Kidney glomerular epithelial cell (primary cell): ENCODE results near the gene TTC22.

Experiments
- DNase-seq: peaks from one replicate; lab custom pipeline; 2025; lab: John Stamatoyannopoulos, UW

Gene TTC22

GRCh38 chr1:54808443-54809207 lies 7.5 kb upstream of the TTC22 start:
- no peak for DNase-seq

GRCh38 chr1:54807756-54808155 lies 6.6 kb upstream of the TTC22 start:
- DNase-seq: no peak

GRCh38 chr1:54806931-54807611 lies 5.9 kb upstream of the TTC22 start:
- DNase-seq: no peak

DNA sequence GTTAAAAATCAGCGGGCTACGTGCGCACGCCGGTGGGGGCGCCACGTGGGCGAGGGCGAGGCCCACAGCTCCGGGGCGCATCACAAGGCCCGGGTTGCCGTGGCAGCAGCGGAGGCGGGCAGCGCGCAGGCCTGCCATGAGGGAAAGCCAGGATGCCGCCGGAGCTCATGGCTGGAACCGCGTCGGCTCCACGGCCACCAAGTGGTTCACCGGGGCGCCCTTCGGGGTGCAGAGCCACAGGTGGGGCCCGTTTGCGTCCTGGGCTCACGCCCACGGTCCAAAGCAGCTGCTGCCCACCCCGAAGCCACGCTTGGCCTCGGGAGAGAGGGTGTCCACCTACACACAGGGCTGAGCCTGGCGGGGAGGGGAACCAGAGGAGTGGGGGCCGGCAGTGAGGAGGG lies 4.9 kb upstream of the TTC22 start:
- DNase-seq: no peak

GRCh38 chr1:54805466-54805865 lies 4.3 kb upstream of the TTC22 start:
- no peak for DNase-seq

DNA sequence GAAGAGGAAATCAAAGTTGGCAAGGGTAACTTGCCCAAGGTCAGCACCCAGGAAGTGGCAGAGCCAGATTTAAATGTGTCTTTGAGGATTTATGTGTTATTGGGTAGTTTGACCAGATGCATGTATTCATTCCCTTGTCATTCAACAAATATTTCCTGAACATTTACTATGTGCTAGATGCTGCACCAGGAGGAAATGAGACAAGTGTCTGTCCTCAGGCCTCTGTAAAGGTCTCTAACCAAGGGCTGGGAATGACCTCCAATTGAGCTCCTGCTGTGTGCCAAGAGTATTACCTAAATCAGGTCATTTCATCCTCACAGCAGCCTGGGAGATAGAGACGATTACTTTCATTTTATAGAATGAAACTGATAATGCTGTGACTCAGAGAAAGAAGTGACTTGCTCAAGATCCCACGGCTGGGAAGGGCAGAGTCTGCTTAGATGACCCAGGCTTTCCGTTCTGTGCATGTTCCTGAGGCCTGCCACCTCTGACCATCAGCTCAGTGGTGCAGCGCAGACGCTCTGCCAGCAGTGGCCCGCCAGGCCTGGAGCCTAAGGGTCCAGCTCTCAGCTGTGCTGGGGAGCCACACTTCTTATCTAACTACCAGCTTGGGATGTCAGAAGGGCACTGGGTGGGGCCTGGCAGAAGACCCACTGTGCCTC lies 3.5 kb upstream of the TTC22 start:
- DNase-seq: no peak

GRCh38 chr1:54803761-54804470 lies 2.8 kb upstream of the TTC22 start:
- no peak for DNase-seq

DNA sequence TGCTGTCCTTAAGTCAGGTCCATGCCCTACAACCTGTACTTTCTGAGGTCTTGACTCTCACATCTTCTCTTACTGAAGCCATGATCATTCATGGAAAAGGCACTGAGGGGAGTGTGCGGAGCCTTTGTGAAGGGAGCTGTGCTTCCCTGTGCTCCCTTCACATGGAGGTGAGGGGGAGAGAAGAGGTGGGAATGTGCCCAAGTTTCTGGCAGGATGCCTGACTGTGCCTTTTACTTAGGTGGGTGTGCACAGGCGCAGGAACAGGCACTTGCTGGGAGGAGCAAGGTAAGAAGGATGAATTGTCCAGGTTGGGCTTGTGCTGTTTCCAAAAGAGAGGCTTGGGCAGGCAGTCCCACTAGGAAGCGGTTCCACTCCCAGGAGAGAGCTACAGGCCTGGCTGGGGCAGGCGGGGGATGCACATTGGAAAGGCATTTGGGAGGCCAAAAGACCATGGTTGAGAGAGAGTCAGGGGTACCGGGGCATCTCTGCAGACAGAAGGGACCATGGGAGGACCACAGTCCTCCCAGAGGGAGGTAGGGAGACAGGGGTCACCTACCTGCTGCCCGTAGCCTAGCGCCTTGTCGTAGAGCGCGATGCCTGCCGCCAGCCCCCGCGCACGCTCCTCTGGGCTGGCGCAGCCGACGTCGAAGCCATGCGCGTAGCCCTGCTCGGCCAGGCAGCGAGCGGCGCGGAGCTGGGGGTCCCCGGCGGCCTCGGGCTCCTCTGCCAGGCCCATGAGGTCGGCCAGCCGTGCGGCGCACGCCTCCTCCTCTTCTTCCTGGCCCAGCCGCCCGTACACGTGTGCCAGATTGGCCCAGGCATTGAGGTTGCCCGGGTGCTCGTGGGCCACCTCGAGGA lies 853 bp downstream of the TTC22 start:
- DNase-seq: no peak

DNA sequence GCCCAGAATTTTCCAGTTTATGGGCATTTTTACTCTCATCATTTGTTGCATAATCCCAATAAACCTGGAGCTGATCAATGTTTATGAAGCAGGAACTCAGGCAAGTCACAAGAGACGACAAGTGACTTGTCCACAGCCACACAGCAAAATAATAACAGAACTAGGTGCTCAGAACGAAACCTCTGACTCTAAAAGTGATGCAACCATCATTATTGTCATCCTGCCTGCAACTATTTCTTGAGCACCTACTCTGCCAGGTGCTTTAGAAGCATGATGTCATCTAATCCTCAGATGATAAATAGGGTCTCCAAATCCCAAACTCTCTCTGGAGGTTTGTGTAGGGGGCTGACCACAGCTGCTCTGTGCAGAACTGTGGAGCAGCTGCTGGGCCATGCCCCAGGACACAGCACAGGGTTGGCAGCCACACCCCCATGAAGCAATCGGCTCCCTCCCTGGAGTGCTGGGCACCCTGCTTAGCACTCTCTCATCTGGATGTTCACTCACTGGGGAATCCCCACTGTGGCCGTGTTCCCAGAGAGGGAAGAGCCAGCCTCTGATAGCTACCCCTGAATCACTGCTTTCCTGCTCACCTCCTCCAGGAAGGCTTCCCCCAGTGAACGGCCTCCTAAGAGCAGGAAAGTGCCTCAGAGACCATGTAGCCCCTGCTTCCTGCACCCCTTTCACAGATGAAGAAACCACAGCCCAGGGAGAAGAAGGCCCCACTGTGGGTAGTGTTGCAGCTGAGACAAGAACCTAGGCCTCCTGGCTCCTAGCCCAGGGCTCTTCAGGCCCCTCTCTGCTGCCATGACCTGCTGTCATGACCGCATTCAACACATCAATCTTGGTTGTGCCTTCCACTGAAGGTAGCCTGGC lies 2.1 kb downstream of the TTC22 start:
- DNase-seq: no peak

DNA sequence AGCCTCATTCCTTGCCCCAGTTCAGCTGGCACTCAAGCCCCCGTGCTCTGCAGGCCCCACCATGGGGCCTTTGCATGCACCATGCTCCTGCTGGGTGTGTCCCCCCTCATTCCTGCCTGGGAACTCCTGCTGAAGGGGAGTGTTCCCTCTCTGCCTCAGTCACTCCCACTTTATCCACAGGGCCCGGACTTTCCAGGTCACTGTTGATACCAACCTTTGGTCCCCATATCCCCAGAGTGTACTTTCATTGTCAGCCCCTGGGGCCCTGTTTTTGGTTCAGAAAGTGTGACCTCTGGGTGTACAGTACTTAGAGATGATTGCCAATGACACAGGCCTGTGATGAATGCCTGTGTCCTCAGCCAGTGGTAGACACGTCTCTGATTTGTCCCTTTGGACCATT lies 2.9 kb downstream of the TTC22 start:
- no peak for DNase-seq

DNA sequence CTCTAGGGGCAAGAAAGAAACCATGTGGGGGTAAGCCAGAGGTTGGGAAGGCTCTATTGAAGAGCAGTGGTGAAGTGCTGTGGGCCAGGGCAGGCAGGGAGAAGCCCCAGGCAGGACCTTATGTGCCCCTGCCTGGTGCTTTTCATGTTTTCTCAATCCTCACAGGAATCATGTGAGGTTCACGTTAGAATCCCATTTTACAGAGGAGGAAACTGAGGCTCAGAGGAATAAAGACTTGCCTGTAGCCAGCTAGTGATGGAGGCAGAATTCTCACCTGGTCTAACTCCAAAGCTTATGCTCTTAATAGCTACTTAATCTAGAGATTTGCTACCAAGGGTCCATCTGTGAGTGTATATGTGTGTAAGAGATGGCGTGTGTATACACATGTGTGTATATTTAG lies 4.2 kb downstream of the TTC22 start:
- no peak for DNase-seq

DNA sequence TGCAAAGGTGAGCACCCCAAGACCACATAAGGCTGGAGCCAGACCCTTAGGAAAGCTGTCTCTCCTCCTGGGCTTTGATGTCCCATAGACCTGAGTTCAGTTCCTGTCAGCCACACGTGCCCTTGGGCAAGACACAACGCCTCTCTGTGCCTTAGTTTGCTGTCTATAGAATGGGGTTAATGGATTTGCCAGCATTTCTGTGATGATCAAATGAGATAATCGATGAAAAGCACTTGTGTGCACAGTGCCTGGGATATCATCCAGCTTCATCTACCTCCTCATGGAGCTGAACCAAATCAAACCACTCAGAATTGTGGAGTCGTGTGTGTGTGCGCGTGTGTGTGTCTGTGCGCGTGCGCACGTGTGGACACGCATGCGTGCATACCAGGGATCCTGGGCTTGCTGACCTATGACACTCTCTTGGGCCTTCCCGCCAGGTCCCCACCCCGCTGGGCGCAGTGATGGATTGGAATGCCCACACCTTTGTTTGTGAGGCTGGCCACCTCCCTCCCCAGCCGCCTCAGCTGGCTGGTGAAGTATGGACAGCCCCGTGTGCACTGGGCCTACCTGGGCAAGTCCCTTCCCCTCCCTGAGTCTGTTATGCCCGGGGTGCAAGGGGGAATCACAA lies 5.2 kb downstream of the TTC22 start:
- DNase-seq: no peak

DNA sequence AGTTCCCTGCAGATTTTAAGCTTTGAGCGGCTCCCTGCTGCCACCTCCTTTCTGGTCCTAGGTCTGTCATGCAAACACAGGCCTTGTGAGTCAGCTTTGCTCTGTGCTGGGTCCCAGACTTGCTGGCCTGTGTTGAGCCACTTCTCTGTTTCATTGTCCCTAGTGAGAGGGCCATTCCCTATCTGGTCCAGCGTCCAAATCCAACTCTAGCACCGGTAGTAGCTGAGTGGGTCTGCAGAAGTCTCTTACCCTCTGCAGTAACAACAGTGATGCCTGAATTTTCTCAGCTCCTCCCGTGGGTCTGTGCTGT lies 5.8 kb downstream of the TTC22 start:
- DNase-seq: no peak

DNA sequence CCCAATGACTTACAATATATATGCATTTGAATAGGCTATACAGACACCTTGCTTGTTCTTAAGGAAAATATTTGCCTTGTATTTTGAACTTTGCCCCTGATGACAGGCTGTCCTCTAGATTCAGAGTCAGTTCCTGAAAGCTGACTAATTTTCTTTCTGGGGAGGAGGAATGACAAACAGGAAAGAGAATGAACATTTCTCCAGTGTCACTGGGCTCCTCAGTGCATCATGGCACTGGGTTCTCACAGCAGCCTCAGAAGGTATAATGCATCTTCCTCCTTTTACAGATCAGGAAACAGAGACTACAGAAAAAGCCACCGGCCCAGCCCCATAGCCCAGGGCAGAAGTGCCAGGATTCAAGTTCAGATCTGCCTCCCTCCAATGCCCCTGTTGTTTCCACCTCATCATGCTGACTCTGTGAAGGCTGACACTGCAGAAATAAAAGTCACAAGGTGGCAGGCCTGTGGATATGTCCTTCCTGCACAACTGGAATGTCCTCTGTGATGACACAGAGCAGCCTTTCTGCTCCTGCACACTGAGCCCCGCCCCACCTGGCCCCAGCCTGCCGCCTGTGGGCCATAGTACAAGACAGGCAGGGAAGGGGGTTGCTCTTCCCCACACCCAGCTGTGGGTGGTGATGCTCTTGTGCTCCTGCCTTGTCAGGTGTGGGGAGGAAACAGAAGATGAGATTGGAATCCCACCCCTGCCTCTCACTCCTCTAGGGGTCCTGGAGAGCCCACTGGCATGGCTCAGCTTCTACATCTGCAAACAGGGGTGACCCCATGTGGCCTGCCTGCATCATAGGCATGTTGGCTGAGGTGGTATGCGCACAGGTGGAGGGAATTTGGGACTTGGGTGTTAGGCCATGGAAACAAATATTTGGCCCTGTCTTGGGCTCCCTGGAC lies 6.4 kb downstream of the TTC22 start:
- DNase-seq: no peak

DNA sequence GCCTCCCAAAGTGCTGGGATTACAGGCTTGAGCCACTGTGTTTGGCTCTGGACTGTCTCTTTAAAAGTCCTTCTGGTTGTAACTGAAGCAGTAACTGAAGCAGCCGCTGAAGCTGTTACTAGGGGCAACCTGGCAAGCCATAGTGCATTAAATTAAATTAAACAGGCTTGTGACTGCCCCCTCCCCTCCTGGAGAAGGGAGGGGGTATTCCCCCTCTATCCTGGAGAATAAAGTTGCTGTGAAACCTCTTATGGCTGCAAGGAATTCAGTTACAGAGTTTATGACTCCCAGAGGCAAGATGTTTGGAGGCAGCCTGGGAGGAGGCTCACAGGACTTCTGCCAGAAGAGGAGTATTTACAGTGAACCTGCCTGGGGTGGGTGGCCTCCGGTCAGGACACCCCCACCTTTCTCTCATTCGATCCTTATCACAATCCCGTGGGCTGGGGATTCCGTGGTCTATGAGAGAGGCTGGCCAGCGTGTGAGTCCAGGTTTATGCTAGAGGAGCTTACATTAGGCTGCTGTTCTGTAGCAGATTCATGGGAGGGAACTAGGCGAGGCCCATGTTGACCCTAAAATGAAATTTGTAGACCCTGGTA lies 8.3 kb downstream of the TTC22 start:
- no peak for DNase-seq

- DNase-seq: no peak
These were observed 9.1 kb downstream of the TTC22 start for GRCh38 chr1:54791880-54792522.

DNA sequence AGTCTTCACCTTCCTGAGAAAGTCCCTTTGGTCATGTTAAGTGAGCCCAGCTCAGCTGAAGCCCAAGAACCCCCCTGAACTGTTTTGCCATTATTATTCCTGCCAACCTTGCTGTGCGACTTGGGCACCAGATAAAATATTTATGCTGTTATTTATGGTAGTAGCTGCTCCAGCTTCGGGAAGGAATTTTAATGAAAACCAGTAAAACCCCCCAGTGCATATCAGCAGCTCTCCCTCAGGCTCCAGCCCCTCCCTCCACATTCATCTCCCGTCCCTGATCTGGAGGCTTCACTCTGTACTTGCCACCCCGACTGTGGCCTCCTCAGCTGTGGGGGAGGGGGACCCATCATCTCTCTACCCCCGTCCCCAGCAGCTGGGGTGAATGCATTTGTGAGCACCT lies 12.7 kb downstream of the TTC22 start:
- no peak for DNase-seq

DNA sequence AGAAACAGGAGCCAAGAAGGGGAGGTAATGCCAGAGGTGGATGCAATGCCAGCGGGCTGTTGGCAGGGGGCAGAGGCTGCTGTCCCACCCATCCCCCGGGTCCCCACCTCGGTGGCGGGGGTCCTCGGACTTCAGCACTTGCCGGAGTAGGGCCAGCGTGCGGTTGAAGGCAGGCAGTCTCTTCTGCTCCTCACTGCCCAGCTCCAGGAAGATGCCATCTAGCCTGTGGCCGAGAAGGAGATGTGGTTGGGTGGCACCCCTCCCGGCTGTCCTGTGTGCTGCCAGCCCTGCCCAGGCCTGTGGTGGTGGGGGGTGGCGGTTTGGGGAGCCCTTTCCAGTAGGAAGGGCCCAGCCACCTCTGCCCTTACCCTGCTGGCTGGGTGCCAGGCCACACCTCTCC lies 13.5 kb downstream of the TTC22 start:
- DNase-seq: no peak
